Hepatic stellate cell (primary cell): ENCODE results near the gene JCAD.
A peak's percentile ranks its signal among the peaks of the same experiment; 100 is the strongest.

Experiments
- DNase-seq: peaks from one replicate; pipeline ENCODE4 v3.0.0; 2011; ENCODE audit warnings: low spot score

The JCAD gene

DNA sequence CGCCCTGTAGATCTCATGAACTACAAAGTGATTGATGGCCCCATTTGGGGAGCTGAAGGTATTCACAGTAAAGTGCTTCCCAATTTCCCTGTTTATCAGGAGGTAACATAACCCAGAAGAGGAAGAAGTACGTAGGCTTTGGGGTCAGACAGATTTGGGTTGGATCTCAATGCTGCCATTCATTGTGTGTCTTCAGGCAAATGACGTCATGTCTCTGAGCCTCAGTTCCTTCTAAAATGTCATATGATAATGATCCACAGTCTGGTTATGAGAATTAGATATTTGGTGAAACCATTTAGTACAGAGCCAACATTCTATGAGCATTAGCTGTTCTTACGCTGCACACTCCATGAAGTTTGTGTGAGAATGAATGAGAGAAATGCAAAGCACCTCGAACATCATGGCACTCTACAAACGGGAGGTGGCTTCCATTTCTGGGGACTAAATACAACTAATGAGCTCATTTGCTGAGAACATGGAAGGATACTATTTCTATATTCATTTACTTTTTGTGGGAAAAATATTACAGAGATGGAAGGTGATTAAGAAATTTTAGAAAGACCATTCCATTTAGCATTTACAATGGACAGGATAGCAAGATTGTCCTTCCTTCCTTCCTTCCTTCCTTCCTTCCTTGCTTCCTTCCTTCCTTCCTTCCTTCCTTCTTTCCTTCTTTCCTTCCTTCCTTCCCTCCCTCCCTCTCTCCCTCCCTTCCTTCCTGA, 13.8 kb upstream of the JCAD start:
- DNase-seq, result no peak

- no peak for DNase-seq
Observed at GRCh38 chr10:30072068-30072467, 12.7 kb upstream of the JCAD start.

DNA sequence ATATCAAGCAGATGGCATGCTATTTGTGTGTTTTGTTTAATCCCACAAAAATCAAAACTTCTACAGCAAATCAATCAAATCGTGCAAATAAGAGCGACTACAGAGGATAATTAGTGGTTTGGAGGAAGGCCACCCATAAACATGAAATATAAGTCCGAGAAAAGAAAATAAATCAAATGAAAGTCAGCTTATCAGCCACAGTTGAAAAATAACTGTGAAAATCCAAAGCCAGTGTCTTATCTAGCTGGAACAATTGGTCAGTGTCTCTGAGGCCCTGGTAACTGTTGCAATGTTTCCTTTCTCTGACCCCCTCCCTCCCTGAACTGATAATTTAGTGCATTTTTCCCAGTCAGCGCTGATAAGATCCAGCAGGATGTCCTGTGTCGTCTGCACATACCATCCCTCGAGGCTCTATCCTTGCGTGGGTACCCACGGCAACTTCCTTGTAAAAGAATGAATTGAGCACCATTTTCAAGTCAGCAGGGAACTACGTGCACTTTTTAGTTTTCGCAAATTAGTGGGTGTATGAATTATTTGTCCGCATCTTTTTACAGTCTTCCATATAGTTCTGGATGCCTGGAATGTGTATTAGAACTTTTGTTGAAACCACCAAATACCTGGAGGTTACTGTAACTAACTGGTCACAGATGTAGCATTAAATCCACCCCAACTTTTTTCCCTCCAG, 10.8 kb upstream of the JCAD start:
- DNase-seq, result no peak

DNA sequence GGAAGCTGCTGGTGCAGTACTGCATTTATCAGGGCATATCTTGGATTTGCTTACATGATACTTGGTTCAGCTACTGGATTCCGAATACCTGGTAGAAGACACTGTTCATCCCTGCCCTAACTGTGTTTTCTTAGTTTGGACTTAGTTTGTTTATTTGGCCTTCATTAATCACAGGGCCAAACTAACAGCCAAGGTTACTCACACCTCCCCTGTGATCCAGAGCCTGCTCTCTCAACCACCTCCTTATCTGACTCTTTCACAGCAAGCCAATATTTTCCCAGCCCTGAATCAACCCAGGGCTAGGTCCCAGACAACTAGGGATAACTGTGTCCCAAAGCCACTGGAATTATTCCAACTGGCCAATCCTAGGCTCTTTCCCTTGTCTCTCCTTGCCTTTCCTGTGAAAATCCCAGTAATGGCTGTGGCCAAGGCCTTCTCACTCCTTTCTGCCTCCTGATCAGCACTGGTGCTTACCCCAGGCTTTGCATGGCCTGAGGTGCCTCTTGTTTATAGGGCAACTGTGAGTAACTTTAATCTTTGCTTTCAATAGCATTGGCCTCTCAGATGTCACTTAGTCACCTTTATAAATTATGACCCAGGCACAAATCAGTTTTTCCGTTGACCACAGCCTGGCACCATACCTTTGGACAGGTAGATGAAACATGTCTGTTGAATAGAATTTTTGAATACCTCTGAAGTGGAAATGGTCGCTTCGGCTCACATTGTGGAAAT, 9.3 kb upstream of the JCAD start:
- no peak for DNase-seq

DNA sequence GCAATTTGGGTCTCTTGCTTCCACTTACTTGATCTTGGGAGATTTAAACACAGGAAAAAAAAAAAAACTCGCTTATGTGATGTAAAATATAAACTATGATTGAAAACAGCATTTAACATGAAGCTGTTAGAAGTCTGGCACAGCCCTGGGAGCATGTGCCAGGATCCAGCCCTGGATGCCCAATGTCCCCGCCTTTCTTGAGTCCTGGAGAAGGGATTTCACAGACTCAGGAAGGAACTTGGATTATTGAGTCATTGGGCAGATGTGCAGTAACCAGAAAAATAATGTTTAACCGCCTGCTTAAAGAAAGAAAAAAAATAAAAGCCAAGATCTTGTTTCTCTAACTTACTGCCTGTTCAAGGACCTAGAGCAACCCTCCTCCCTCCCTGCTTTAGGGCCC, 3.7 kb upstream of the JCAD start:
- no peak for DNase-seq

- DNase-seq, result no peak
Observed at GRCh38 chr10:30062582-30062981, 3.2 kb upstream of the JCAD start.

DNA sequence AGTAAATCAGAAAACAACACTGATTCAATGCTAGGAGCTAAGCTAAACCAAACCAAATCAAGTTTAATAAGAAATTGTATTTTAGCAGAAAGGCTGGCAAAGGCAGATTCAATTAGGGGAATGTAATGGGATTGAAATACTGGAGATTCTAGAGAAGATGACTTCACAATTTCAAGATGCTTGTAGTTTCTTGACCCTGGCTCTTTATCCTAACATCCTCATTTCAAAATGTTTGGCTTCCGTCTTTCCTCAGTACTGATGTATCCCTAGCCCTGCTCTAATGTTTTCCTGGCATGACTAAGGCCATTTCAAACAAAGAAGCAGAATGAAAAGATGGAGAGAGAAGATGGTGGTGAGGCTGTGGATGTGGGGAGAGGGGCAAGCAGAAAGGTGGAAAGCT, 2.7 kb upstream of the JCAD start:
- peak; percentile 67 for DNase-seq

- DNase-seq, result peak; percentile 29
Observed at GRCh38 chr10:30058570-30059132, 735 bp downstream of the JCAD start.

GRCh38 chr10:30057894-30058556, 1.4 kb downstream of the JCAD start:
- no peak for DNase-seq

DNA sequence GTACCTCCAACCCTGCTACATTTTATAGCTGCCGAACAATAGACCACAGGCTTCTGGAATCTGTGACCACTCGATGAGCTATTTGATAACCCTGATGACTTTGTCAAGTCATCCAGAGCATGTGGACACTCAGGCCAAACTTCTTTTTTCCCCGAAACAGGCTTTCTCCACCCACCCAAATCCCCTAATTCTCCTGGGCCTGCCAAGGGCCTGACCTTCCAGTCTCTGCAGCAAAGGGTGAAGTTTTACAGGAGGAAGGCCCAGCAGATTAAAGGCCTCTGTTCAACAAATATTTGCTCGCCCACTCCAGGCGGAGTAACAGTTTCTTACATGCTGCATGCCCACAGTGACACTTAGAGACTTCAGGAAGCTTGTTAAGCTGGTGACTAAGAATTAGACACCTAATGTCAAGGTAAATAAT, 2.0 kb downstream of the JCAD start:
- DNase-seq, result no peak

DNA sequence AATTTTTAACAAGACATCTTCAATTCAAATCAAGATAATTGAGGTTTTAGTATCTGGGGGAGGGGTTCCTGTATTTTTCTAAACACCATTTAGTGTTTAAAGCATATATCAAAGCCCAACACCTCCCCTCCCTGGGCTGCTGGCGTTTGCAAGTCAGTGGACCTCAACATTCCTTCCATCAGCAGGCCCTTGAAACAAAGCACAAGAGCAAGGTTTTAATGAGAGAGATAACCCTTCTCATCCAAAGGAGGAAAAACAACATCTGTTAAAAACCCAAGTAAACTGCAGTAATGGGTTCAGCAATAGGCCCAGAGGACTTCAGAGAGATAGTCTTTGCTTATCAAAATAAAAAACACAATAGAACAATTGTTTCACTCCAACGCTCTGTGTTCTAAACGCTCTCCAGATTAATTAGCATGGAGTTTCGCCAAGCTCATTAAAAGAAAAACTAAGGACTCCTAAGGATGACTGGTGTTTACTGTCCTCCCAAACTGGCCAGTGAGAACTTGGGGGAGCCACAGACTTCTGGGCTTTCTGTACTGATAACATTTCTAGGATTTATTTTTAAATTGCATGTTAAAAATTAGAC, 2.5 kb downstream of the JCAD start:
- DNase-seq, result no peak

DNA sequence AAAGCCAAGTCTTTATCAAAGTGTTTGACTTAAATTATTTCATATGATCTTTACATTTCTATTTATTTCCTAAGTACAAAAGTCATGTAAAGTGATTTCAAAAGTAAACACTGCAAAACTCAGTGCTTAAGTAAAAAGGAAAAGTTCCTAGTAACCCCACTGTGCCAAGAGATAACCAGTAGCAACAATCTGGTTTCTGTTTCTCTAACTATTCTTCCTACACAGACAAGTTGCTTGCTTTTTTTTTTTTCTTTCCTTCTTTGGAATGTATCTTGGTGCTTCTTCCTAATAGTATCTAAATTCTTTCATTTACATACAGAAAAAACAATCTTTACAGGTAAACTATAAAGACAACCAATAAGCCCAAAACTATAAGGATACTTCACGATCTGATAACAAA, 3.1 kb downstream of the JCAD start:
- DNase-seq, result peak; percentile 42

DNA sequence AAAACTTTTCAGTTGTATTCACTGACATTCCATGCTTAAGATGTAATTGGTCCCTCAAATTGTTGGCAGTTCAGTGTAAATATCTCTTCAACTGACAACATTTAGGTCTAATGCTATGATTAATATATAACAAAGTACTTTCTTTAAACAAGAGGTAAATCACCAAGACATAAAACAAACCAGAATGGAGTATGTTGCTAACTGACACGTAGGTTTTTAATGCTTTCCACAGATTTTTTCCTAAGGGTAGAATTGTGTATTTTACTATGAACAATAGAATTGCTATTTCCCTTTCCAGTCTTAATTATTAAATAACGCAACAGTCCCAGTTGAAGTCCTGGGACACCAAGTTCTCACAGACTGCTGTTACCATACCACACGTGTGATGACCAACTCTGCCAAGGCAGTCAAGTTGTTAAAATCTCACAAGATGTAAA, 4.1 kb downstream of the JCAD start:
- no peak for DNase-seq

DNA sequence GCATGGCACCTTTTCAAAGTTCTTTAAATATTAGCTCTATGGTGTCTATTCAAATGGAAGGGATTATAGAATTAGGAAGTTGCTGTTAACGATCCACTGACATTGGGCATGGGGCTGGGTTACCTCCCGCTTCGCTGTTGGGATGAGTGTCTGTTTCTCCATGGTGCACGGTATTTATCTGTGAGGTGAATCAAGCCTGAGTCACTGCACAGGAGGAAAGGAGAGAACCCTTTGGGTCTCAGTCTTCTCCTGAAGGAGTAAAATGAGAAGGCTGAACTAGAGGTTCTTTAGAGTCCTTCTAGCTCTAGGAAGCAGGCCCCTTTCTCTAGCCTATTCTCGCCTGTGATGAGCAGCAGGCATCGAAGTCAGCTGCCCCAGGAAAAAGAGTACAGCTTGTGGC, 7.3 kb downstream of the JCAD start:
- no peak for DNase-seq

DNA sequence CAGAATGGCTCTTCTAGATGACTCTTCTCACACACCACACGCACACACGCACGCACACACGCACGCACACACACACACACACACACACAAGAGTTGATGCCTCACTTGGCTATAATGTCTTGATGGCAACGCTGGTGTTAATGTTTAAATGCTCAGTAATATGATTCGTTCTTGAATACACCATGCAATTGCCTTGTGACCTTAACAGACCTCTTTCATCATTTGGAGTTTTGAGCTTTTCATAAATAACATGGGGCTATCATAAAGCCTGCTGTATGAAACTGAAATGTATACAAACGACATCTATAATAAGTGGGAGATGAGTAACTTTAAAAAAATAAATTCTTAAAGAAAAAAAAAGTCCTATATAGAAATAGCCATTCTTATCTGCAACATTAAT, 8.2 kb downstream of the JCAD start:
- DNase-seq, result no peak

DNA sequence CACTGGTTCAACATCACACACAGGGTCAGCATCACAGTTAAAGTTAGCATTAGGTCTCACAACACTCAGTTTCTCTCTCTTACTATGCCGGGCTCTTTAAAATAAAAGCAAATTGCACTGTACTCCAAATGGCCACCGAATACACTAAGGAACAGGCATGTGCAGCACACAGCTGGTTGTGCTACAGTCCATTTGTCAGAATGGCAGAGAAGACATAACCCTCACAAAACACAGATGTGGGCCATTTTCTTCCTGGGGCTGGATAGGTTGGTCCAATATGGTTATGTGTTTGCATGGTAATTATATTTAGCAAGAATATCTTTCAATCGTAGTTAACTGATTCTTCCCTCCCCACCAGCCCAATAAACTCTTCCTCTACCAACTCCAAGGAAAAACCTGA, 9.0 kb downstream of the JCAD start:
- no peak for DNase-seq

- DNase-seq, result no peak
Observed at GRCh38 chr10:30048768-30049517, 10.4 kb downstream of the JCAD start.

DNA sequence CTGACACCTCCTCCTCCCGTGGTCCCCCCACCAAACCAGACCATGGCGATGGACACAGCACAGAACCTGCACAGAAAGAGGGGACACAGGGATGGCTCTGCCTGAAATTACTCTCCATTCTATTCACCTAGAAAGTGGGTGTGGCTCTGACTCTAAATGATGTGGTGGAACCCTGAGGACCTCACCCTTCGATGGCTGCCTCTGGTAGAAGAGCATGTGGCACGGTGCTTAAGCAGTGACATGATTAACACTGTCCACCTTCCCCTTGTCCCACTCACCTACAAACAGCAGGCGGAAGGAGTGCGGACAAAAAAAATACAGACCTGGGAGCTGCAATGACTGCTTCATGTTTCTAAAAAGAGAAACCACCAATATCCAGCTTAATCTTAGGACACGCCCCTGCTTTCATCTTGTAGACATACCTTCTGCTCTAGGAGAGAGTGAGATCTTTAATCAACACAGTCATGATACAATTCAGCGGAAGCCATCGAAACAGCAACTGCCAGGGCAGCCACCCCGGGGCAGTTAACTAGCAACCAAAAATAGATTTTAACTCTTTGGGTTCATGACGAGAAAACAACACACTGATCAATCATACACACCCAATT, 11.4 kb downstream of the JCAD start:
- DNase-seq, result no peak

DNA sequence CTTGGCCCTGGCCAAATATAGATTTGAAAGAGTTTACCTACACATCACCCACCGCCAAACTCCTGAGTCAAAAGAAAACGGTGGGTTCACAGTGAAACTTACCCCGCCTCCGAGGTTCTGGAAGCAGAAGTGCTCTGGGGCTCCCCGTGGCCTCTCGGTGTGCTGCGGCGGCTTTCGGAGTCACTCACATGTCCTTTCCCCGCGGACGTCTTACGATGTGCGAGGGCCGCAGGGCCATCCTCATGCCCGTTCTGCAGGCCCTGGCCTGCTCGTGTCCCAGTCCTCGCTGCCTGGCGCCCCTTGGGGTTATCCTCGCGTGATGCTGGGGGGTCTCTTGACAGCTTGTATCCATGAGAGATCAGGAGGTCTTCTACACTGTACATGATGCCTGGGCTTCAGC, 12.0 kb downstream of the JCAD start:
- no peak for DNase-seq

GRCh38 chr10:30046476-30046875, 12.9 kb downstream of the JCAD start:
- DNase-seq, result no peak

DNA sequence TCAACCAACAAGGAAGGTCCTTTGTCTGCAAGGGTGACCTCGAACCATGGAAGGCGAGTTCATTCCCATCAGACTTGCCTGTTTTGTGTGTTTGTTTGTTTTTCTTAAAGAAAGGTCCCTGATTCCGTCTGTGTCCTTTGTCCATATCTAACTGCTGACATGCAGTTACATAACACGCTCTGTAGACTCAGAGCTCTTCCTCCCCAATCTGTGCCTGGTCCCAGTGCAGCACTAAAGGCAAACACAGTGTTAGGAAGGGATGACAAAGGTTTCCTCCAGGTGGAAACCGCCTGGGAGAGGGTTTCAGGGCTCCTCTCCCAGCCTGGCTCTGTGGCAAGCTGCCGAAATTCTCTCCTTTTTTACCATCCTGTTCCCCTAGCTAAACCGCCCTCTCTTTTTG, 13.4 kb downstream of the JCAD start:
- no peak for DNase-seq
